ENCODE data around the gene PTPRQ.

GRCh38 chr12:80494836-80495235, 50.8 kb downstream of the PTPRQ start:
- TF ChIP-seq CTCF (IDR thresholded peaks at IDR 0.05) (no peak), POLR2A (IDR thresholded peaks at IDR 0.05) (no peak)

Measured in right lobe of liver (tissue), 4 donors.